ENCODE results near the gene RFX2.
"Not testable (repeated sequence)": the region's sequence is repeated elsewhere in the genome, so short reads cannot be mapped to it uniquely, and the experiment has no call there.

Gene RFX2

DNA sequence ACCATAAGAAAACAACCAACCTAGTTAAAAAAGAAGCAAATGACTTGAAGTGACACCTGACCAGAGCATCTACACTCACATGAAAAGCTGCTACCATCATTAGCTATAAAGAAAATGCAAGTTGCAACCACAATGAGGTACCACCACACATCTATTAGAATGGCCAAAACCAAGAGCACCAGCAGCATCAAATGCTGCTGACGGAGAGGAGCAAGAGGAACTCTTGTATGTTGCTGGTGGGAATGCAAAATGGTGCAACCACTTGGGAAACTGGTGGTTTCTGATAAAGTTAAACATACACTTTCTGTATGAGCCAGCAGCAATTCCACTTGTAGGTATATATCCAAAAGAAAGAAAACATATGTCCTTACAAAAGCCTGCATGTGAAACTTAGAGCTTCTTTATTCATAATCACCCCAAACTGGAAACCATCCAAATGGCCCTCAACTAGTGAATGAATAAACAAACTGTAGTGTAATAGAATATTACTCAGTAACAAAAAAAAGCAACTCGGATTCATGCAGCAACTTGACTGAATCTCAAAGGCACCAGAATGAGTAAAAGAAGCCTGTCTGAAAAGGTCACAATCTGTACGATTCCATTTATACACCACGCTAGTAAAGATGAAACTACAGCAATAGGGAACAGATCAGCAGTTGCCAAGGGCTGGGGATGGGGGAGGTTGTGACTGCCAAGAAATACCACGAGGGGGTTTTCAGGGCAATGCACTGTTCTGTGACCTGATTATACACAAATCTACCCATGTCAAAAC lies 71.5 kb downstream of the RFX2 start:
- DNase-seq (ENCODE audit: low spot score) = no peak

GRCh38 chr19:6035026-6035425 lies 75.3 kb downstream of the RFX2 start:
- DNase-seq (ENCODE audit: low spot score) = no peak

DNA sequence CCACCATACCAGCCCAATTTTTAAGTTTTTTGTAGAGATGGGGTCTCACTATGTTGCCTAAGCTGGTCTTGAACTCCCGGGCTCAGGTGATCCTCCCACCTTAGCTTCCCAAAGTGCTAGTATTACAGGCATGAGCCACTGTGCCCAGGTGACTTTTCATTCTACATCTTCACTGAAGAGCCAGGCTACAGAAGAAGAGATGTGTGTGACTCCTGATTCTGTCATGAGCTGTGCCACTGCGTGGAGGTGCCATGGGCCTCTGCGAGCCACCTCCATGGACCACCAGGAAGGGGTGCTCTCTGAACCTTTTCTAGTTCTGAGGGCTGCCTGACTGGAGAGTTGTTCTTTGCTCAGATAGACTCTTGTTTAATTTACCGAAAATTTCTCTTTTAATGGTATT lies 75.8 kb downstream of the RFX2 start:
- DNase-seq (ENCODE audit: low spot score) = no peak

GRCh38 chr19:6033744-6034264 lies 76.5 kb downstream of the RFX2 start:
- DNase-seq (ENCODE audit: low spot score) = no peak

DNA sequence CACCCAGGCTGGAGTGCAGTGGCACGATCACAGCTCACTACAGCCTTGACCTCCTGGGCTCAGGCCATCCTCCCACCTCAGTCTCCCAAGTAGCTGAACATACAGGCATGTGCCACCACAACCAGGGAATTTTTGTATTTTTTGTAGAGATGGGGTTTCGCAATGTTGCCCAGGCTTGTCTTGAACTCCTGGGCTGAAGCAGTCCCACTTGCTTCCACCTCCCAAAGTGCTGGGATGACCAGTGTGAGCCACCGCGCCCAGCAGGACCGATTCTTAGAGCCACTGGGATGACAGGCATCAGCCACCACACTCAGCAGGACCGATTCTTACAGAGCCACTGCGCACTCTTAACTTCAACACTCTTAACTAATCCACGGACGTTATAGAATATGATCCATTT lies 77.5 kb downstream of the RFX2 start:
- no peak for DNase-seq (ENCODE audit: low spot score)

- no peak for DNase-seq (ENCODE audit: low spot score)
Observed at GRCh38 chr19:6032381-6032780, 77.9 kb downstream of the RFX2 start.

- no peak for DNase-seq (ENCODE audit: low spot score)
Observed at GRCh38 chr19:6030214-6030507, 80.1 kb downstream of the RFX2 start.

DNA sequence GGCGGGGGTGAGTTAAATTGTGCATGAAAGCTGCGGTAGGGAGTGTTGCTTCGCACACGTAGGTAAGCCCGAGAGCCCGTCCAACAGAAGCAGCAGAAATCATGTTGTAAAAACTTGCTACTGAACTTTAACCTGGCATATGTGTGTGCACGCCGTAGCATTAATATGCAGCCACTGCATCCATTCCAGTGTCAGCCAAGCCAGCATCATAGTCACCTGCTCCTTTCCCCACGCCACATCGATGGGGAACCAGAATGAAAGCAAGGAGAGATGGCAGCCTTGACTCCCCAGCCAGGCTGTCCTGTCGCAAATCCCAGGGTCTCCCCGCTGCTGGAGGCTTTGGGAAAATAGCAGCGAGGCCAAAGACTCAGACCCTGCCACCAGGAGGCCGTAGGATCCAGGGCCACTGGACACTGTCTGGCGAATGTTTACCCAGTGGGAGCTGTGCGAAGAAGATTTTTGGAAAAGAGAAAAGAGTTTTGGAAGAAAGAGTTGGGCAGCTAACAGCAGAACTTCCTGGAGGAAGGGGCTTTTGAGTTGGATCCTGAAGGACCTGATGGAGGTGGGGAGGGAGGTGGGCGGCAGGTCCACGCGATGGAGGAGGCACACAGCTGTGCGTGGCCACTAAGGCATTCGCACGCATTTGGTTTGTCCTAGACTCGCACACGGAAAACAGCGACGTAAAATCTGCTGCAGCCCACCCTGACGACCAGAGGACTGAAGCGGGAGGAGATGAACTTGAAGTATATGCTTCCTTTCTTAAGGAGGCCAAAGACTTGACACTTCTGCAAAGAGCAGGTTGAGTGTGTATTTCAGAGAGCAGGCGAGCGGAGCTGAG lies 83.7 kb downstream of the RFX2 start:
- no peak for DNase-seq (ENCODE audit: low spot score)

DNA sequence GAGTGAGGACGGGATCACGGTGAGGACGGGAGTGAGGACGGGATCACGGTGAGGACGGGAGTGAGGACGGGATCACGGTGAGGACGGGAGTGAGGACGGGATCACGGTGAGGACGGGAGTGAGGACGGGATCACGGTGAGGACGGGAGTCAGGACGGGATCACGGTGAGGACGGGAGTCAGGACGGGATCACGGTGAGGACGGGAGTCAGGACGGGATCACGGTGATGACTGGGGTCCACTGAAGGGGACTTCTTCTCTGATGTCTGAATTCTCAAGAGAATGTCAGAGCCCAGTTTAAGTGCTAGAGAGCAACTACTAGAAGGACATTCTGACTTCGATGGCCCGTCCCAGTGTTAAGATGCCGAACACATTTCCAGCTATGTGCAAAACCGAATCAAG lies 85.5 kb downstream of the RFX2 start:
- not testable (repeated sequence) for DNase-seq (ENCODE audit: low spot score)

DNA sequence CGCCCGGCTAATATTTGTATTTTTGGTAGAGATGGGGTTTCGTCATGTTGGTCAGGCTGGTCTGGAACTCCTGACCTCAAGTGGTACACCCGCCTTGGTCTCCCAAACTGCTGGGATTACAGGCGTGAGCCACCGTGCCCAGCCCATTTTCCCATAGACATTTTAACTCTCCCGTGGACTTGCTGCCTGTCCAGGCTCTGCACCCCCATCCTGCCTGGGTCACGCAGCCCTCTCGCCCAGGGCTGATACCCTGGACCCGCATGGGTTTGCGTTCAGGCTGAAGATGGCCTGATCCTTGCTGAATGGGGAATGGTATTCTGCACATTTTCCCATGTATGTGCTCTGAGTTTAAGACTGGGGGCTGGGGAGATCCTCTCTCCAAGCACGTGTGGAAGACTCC lies 86.4 kb downstream of the RFX2 start:
- no peak for DNase-seq (ENCODE audit: low spot score)

- DNase-seq (ENCODE audit: low spot score) = no peak
Observed at GRCh38 chr19:6023085-6023682, 87.1 kb downstream of the RFX2 start.

GRCh38 chr19:6022570-6023064 lies 87.7 kb downstream of the RFX2 start:
- no peak for DNase-seq (ENCODE audit: low spot score)

DNA sequence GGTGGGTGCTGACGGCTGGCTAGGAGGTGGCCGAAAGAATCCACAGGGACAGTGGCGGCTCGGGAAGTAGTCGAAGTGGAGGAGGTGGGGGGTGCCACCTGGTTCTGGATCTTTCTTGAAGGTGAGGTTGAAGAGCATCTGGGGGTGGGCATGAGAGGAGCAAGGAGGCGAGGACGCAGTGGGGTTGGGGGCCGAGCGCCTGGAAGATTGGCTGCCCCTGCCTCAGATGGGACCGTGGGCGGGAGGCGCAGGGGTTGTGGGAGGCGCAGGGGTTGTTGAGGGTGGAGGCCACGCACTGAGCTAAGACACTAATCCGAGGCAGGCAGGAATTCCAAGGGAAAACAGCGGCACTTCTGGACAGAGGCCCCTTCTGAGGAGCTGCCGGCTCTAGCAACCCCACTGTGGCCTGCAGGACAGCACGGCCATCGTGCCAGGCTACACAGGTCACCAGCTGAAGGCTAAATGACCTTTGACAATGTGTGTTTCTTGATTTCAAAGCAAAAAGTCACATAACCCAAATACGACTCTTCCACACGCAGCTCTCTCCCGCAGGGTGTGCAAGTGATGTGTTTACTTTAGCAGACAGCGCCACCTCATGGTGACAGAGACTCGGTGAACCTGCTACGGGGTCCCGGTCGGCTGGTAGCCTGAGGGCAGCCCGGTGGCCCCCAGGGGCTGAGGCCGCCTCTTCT lies 88.3 kb downstream of the RFX2 start:
- peak; percentile 82 for DNase-seq (ENCODE audit: low spot score)

- DNase-seq (ENCODE audit: low spot score) = no peak
Observed at GRCh38 chr19:6020972-6021805, 89.1 kb downstream of the RFX2 start.

GRCh38 chr19:6020166-6020882 lies 90.0 kb downstream of the RFX2 start:
- DNase-seq (ENCODE audit: low spot score) = no peak

DNA sequence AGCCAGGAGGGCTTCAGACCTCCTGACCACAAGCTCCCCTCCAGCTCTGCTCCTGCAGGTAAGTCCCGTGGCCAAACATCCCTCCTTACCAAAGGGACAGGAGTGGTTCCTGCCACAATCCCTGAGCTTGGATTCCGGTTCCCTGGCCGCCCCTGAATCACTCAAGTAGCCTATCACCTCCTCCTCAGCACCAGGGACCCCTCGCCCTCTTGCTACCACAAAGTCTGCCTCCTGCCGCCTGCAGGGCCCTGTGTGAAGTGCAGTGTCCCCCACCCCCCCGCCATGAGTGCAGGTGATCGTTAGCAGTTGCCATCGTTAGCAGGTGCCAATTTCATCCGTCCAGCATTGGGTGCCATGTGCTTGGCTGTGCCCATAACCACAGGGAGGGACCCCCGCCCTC lies 91.5 kb downstream of the RFX2 start:
- no peak for DNase-seq (ENCODE audit: low spot score)

GRCh38 chr19:6017576-6017975 lies 92.7 kb downstream of the RFX2 start:
- no peak for DNase-seq (ENCODE audit: low spot score)

DNA sequence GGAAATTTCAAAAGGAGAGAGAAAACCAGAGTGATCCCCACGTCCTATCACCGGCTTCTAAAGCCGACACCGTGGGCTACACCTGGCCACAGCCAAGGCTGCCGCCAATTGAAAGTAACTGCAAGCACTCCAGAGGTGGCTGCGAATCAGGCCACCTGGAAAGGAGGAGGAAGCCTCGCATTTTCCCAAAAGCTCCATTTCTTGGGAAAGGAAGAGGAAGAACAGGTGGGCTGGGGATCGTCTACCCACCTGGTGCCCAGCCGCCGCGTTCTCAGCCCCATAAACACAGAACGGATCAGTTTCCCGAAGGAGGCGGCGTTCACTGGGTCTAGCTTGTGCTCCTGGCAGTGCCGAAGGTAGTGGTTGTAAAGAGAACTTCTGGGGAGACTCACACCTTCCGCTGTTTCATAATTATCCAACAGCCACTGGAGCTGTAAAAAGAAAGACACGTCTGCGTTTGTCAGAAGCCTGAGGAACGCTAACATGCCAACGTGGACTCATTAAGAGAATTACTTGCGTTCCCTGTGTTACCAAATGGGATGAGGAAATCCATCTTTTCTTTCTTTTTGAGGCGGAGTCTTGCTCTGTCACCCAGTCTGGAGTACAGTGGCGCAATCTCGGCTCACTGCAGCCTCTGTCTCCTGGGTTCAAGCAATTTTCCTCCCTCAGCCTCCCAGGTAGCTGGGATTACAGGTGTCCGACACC lies 94.3 kb downstream of the RFX2 start:
- DNase-seq (ENCODE audit: low spot score) = no peak

- DNase-seq (ENCODE audit: low spot score) = no peak
Observed at GRCh38 chr19:6014551-6015135, 95.7 kb downstream of the RFX2 start.

Data from pons (tissue), 1 donor.